Lower leg skin (tissue), 3 donors: ENCODE data around the gene PDK2.
A peak's percentile ranks its signal among the peaks of the same experiment; 100 is the strongest.

Source experiments
- POLR2A ChIP-seq, 2 donors: fragments of 450-650 bp; IDR thresholded peaks; one replicate each; pipeline ENCODE4 v1.6.1; 2016 to 2017; ENCODE audit warnings: antibody characterized with exemption in 2 of 2, mild to moderate bottlenecking in 1 of 2, moderate library complexity in 1 of 2
- TF ChIP-seq, protein P1 (sequence below), 3 donors: fragments of 450-650 bp; IDR thresholded peaks; one replicate each; pipeline ENCODE4 v1.5.1; 2016; ENCODE audit warnings: antibody characterized with exemption in 3 of 3, mild to moderate bottlenecking in 3 of 3, moderate library complexity in 2 of 3

- no peak for TF ChIP-seq POLR2A (IDR thresholded peaks at IDR 0.05)
- TF ChIP-seq, protein P1, sequence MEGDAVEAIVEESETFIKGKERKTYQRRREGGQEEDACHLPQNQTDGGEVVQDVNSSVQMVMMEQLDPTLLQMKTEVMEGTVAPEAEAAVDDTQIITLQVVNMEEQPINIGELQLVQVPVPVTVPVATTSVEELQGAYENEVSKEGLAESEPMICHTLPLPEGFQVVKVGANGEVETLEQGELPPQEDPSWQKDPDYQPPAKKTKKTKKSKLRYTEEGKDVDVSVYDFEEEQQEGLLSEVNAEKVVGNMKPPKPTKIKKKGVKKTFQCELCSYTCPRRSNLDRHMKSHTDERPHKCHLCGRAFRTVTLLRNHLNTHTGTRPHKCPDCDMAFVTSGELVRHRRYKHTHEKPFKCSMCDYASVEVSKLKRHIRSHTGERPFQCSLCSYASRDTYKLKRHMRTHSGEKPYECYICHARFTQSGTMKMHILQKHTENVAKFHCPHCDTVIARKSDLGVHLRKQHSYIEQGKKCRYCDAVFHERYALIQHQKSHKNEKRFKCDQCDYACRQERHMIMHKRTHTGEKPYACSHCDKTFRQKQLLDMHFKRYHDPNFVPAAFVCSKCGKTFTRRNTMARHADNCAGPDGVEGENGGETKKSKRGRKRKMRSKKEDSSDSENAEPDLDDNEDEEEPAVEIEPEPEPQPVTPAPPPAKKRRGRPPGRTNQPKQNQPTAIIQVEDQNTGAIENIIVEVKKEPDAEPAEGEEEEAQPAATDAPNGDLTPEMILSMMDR (IDR thresholded peaks at IDR 0.05): peak in 1 of 3 donors; percentile 67
Observed at GRCh38 chr17:50079334-50080095, 15.6 kb upstream of the PDK2 start.
